Activated CD4-positive, alpha-beta T cell treated with anti-CD3 and anti-CD28 coated beads, Interleukin-2, Interleukin-6, amounts not matched to agents 100 ng/mL and 50 ng/mL, durations not matched to agents 16 hours and 8 hours (primary cell): ENCODE data around the gene TEX11.

ENCODE experiments used
- DNase-seq: peaks from one replicate; pipeline ENCODE4 v3.0.0-alpha.2; 2020

The TEX11 gene

DNA sequence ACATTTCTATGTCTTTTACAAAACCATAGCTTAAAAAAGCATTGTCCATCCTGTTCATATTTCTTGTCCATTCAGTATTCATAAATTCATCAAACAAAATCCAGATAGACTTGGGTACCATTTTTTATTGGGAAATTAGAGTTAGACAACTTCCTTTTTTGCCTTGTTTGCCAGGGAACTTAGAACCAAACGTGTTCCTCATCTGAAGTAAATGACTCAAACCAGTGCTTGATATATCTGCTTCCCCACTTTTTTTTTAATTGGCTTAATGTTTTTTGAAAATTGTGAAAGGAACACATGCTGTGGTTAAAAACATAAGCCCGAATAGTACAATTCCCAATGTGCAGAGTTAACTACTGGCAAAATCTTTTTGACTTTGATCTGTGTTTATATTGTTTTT lies 419.7 kb downstream of the TEX11 start:
- DNase-seq: no peak

DNA sequence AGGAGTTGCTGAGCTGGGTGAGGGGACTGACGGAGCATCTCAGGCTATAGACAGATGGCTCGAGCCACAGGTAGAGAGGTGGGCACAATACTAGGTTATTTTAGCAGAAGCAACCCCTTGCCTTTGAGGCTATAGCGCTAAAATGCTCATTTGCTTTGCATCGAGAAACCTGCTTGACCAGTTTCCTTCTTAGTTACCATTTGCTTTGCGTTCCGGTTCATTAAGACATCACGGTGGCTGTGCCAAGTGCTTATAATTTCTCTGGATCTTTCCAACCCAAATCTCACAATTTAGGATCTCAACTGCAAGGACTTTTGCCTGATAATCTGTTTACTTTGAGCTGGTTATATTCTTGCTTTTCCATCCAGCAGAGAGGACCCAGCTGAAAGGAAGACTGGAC lies 423.0 kb downstream of the TEX11 start:
- no peak for DNase-seq

GRCh38 chrX:70482300-70482699 lies 426.2 kb downstream of the TEX11 start:
- DNase-seq: no peak

DNA sequence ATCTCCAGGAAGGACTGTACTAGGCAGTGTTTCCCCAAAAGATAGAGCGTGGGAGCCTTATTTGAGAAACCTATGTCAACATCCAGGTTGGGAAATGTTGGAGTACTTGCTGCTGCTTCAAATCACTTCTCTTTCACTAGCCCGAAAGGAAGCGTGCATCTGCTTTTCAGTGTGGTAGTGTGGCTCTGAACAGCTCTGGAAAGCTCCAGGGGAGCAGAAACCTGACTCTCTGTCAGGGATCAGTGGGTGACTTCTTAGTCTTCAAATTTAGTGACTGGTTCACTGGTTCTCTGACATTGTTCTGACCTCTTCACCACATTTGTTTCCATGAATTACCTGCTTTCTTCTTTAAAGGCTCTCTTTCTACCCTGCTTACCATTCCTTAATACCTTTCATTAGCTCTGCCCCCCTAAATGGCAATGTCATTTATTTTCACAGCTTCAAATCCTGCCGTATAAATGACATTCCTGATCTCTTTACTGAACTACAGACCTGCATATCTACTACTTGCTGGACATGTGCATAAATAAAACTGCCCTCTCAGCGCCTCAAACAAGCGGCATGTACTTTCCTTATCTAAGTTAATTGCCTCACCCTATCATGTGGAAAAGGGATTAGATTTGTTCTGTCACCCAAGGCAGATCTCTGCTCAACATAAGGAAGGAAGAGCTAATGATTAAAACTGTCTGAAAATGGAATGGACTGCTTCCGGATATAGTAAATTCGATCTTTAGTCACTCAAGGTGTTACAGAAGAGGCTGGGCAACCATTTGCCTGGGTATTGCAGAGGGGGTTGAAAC lies 426.8 kb downstream of the TEX11 start:
- DNase-seq: no peak

GRCh38 chrX:70480660-70481018 lies 427.9 kb downstream of the TEX11 start:
- DNase-seq: no peak

- no peak for DNase-seq
These were observed 428.4 kb downstream of the TEX11 start for GRCh38 chrX:70479922-70480659.

DNA sequence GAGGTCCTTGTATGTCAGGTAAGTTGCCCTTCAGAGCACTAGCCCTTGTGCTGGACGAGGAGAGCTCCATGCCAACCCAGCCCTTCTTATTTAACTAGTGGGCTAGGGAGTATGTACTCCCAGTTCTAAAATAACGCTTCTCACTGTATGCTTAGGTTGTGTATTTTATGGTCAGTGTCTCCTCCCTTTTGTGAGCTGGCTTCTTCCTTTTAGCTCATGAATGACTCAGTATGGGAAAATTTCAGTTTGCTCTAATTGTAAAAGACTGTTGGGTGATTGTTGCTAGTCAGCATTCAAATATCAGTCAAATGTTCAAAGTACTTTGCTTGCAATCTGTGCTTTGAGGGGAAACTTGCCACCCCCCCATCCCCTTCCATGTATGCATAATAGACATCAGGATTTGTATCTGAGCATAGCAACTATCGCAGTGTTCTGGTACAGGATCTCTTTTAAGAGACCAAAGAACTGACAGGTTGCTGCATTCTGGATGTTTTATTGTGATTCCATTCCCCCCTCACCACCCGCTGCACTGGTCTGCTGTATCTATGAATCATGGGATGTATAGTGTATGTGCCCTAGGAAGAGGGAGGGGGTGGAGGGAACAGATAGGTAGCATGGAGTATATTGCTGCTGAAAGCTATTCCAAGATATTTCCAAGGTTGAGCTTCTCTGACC lies 429.1 kb downstream of the TEX11 start:
- DNase-seq: no peak
